Coronary artery (tissue), 2 donors: ENCODE measurements around the gene KRTAP5-1.
"Not testable (repeated sequence)": the region's sequence is repeated elsewhere in the genome, so short reads cannot be mapped to it uniquely, and the experiment has no call there.

ENCODE experiments used
- DNase-seq: peaks from one replicate; pipeline ENCODE4 v3.0.0-alpha.2; 2017; ENCODE audit warnings: low spot score
- H3K27ac ChIP-seq, 2 donors: fragments of 200-600 bp; sonication (generic); one replicate each; pipeline ENCODE4 v1.5.1; 2016 to 2019
- H3K4me3 ChIP-seq: fragments of 200-600 bp; sonication (generic); 2 replicates; pipeline ENCODE4 v1.5.1; 2016; ENCODE audit warnings: mild to moderate bottlenecking, moderate library complexity
- TF ChIP-seq, protein P1 (sequence below): fragments of 200-600 bp; sonication (generic); IDR thresholded peaks from one replicate; pipeline ENCODE4 v1.5.1; 2019; ENCODE audit warnings: antibody characterized with exemption

KRTAP5-1 gene

DNA sequence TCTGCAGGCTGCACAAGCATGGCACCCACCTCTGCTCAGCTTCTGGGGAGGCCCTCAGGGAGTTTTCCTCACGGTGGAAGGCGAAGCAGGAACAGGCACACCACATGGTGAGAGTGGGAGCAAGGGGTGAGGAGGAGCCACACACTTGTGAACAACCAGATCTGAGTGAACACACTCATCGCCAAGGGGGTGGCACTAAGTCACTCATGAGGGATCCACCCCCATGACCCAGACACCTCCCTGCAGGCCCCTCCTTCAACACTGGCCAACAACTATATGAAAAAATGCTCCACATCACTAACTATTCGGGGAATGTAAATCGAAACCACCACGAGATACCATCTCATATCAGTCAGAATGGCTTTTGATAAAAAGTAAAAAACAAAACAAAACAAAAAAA lies 13.7 kb upstream of the KRTAP5-1 start:
- TF ChIP-seq, protein P1, sequence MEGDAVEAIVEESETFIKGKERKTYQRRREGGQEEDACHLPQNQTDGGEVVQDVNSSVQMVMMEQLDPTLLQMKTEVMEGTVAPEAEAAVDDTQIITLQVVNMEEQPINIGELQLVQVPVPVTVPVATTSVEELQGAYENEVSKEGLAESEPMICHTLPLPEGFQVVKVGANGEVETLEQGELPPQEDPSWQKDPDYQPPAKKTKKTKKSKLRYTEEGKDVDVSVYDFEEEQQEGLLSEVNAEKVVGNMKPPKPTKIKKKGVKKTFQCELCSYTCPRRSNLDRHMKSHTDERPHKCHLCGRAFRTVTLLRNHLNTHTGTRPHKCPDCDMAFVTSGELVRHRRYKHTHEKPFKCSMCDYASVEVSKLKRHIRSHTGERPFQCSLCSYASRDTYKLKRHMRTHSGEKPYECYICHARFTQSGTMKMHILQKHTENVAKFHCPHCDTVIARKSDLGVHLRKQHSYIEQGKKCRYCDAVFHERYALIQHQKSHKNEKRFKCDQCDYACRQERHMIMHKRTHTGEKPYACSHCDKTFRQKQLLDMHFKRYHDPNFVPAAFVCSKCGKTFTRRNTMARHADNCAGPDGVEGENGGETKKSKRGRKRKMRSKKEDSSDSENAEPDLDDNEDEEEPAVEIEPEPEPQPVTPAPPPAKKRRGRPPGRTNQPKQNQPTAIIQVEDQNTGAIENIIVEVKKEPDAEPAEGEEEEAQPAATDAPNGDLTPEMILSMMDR, result no peak
- H3K27ac ChIP-seq, result no peak overlapping the region
- DNase-seq, result no peak
- H3K4me3 ChIP-seq, result no peak overlapping the region

DNA sequence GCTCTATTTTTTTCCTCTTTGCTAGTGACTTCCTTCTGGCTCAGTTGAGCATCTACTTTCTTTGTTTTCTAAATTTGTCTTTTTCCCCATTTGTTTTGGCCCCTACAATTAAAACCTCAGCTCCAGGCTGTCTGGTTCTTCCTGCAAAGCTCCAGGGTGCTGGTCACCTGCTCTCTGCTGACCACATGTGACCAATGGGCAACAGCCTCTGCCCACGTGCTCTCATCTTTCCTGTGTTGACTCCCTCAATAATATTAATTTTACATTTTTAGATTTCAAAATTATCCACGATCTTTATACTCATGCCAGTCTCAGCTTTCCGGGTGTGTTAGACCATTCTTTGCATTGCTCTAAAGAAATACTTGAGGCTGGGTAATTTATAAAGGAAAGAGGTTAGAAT lies 13.3 kb upstream of the KRTAP5-1 start:
- not testable (repeated sequence) for H3K4me3 ChIP-seq, H3K27ac ChIP-seq, DNase-seq

DNA sequence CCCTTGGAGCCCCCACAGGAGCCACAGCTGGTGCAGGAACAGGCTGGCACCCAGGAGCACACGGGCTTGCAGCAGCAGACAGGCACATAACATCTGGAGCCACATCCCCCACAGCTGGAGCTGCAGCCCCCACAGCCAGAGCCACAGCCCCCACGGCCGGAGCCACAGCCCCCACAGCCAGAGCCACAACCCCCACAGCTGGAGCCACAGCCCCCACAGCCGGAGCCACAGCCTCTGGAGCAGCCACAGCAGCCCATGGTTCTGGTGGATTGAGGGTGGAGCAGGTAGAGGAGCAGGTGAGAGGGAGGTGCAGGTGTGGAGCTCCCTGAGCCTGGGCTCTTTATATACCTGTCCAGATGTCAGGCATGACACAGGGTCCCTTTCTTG lies 12.9 kb upstream of the KRTAP5-1 start, which contains the start of gene KRTAP5-2:
Gene KRTAP5-2 (minus strand): TSS at position 301 of the 387 bp plus-strand sequence. CDS start 44 bp downstream, at position 257.
- TF ChIP-seq, protein P1, result no peak
- Histone ChIP-seq H3K27ac (no peak within 1 kb of the TSS), H3K4me3 (no peak within 1 kb of the TSS)
- no peak for DNase-seq

DNA sequence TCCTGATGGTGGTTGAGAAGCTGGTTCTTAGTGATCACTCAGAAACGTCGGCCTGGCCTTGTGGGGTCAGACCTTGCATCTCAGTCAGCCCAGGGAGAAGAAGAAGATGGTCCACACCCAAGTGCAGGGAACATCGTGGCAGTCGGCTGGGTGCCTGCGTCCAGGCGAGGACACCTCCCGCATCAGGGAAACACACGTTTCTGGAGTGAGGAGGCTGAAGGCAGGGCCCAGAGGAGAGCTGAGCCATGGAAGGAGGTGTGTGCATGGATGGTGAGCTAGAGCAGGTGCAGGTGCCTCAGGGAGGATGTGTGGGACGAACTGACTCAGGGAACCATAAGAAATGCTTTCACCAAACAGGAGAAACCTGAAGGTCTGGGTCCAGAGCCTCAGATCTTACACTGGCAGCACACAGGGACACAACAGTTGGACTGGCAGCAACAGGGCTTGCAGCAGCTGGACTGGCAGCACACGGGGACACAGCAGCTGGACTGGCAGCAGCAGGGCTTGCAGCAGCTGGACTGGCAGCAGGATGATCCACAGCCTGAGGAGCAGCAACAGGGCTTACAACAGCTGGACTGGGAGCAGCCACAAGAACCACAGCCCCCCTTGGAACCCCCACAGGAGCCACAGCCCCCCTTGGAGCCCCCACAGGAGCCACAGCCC lies 12.4 kb upstream of the KRTAP5-1 start:
- Histone ChIP-seq H3K4me3 (no peak overlapping the region), H3K27ac (no peak overlapping the region)
- no peak for DNase-seq
- TF ChIP-seq, protein P1, result no peak

DNA sequence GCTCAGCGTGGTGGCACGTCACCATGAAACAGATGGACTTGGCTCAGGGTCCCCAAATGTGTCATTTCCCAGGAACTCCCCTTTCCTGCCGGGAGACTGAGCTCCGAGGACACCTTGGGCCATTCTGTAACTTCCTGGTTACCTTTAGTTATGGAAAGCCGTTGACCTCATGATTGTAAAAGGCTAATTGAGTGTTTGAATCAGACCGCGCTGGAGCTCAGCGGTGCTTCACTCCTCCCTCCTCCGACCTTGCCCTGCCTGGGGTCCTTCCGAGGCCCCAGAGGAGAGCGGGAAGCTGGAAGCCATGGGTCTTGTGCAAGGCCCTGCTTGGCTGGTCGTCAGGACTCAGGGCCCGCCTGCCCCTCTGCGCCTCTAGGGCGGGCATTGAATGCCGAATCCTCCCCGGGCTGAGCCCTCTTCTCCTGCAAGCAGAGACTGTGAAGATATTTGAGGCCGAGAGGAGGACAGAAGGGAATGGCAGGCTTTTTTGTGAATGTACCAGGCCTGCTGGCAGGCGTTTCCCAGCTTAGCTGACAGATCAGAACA lies 11.6 kb upstream of the KRTAP5-1 start:
- DNase-seq, H3K4me3 ChIP-seq, H3K27ac ChIP-seq: not testable (repeated sequence)

DNA sequence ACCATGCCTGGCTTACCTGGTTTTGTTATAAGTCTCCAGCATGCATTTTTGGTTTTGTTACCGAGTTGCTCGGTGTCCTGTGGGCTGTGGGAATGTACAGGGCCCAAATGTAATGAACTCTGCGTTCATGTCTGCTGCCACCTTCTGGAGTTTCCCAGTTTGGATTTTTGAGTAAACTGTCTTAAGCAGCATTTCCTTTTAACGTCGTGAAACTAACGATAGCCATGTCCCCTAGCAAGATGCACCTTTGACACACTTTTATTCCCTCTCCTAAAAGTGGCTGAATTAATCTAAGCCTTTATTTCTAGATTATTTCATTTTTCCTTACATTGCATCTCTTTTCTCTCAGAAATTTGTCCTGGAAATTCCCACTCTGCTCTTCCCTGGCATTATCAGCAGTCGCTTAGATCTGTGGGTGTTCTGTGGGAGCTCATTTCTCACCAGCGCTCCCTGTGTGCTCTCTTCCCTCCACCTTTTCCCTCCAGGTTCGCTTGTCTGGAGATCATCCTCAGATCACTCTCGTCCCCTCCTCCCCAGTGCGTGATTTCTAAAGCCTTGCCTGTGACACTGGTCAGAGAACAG lies 11.0 kb upstream of the KRTAP5-1 start:
- H3K27ac ChIP-seq, result not testable (repeated sequence)

DNA sequence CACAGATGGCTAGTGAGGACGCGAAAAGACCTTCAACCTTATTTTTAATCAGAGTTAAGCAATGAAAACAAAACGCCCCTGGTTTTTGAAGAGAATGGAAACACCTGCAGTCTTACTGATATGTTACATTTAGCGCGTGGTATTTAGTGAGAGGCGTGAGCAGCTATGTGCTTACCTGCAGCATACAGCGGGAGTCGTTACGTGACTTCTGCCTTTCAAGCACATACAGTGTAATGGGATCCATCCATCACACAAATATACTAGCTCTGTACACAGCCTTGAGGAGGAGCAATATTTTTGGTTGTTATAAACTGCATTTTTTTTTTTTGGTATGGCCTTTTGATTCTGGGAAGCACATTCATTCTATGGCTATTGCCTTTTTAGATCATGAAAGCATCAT lies 7.5 kb upstream of the KRTAP5-1 start:
- Histone ChIP-seq H3K4me3 (no peak overlapping the region), H3K27ac (no peak overlapping the region)
- no peak for DNase-seq
- TF ChIP-seq, protein P1, result no peak

More for the DNA sequence above, 11.0 kb upstream of the KRTAP5-1 start:
- H3K4me3 ChIP-seq, DNase-seq: not testable (repeated sequence)

DNA sequence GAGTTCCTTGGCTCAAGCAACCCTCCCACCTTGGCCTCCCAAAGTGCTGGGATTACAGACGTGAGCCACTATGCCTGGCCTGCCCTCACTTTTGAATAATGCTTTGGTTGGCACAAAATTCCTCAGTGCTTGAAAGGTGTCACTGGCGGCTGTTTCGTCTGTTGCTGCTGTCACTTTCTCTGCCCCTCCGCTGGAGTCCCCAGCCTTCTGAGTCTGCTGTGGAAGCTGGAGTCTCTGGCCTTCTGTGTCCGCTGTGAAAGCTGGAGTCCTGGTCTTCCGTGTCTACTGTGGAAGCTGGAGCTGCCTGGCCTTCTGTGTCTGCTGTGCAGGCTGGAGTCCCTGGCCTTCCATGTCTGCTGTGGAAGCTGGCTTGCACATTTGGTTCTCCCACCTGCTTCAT lies 4.9 kb upstream of the KRTAP5-1 start:
- DNase-seq, result no peak
- Histone ChIP-seq H3K27ac (no peak overlapping the region), H3K4me3 (no peak overlapping the region)
- TF ChIP-seq, protein P1, result no peak

DNA sequence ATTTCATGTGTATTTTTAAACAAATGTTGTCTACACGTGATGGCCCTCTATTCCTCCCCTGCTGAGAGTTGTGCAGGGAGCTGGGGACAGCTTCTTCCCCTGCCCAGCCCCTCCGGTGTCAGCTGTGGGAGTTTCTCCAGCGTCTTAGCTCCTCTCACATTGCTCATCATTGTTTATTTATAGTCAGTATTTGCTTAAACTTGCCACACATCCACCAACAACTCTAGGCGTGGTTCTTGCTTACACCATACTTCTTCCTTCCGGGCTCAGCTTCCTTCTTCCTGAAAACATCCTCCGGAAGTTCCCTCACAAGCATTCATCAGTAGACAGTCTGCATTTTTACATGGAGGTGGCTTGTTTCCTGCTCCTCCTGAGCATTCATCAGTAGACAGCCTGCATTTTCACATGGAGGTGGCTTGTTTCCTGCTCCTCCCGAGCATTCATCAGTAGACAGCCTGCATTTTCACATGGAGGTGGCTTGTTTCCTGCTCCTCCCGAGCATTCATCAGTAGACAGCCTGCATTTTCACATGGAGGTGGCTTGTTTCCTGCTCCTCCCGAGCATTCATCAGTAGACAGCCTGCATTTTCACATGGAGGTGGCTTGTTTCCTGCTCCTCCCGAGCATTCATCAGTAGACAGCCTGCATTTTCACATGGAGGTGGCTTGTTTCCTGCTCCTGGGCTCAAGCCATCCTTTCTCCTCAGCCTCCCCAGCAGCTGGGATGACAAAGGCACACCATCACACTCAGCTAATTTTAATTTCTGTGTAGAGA lies 4.3 kb upstream of the KRTAP5-1 start:
- not testable (repeated sequence) for H3K27ac ChIP-seq, H3K4me3 ChIP-seq, DNase-seq
